ENCODE results near the gene ILRUN. TPM values are rescaled to one million over a fixed set of nuclear protein-coding genes. Genes with fewer than 3 reads are reported as not detected.
"Not testable (repeated sequence)": the region's sequence is repeated elsewhere in the genome, so short reads cannot be mapped to it uniquely, and the experiment has no call there.

ILRUN gene
- total RNA-seq, 1 donor from 2014 or later, result 37.7 TPM

DNA sequence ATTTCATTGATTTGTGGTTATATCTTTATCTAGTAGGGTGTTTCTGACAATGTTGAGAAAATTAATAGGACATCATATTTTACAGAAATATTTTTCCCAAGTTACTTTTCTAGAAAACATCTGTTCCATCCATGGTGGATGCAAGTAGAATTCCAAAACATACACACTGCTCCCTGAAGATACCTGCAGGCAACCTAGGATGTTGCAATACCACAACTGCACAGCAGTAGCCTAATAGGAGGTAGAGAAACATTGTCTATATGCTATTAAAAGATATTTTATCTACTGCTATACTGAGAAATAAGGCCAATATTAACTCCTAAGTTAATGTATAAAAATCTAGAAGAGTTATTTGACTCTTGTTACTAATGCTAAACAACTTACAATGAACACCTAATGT lies 6.8 kb downstream of the ILRUN start:
- no peak for TF ChIP-seq CTCF (IDR thresholded peaks at IDR 0.05; ENCODE audit: partially characterized antibody, unreplicated experiment)

GRCh38 chr6:34688956-34689355 lies 7.6 kb downstream of the ILRUN start:
- H3K36me3 Mint-ChIP-seq (ENCODE audit: unreplicated experiment), result no peaks in the 10 kb centered on the region
- no peak overlapping the region for H3K4me3 Mint-ChIP-seq (ENCODE audit: unreplicated experiment)
- H3K9me3 Mint-ChIP-seq (ENCODE audit: unreplicated experiment), result no peaks in the 10 kb centered on the region
- H3K27me3 Mint-ChIP-seq (ENCODE audit: unreplicated experiment), result no peaks in the 10 kb centered on the region
- H3K4me1 Mint-ChIP-seq (ENCODE audit: low read depth, unreplicated experiment), result no peaks in the 10 kb centered on the region
- no peak for TF ChIP-seq CTCF (IDR thresholded peaks at IDR 0.05; ENCODE audit: partially characterized antibody, unreplicated experiment)
- no peak for DNase-seq
- H3K27ac Mint-ChIP-seq (ENCODE audit: unreplicated experiment), result no peak overlapping the region

More for the DNA sequence above, 6.8 kb downstream of the ILRUN start:
- Mint-ChIP-seq H3K36me3 (ENCODE audit: unreplicated experiment) (no peaks in the 10 kb centered on the region), H3K9me3 (ENCODE audit: unreplicated experiment) (no peaks in the 10 kb centered on the region), H3K27ac (ENCODE audit: unreplicated experiment) (no peak overlapping the region), H3K27me3 (ENCODE audit: unreplicated experiment) (no peaks in the 10 kb centered on the region), H3K4me1 (ENCODE audit: low read depth, unreplicated experiment) (peaks cover 2% of the 10 kb centered on the region), H3K4me3 (ENCODE audit: unreplicated experiment) (no peak overlapping the region)
- no peak for DNase-seq

DNA sequence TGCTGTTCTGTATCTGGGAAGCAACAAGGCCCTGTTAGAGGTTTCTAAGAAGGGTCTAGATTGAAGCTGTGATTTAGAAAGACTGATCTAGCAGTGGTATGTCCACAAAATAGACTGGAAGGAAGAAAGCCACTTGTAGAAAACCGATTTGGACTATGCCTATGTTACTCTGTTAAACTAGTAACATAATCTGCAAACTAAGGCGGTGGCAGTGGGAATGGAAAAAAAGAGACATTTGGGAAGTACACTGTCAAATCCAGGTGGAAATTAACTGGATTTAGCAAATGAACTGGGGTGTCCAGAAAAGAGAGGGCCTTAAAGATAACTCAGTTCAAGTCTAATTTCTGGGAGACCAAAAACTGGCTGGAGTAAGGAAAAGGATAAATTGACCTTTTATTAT lies 11.6 kb downstream of the ILRUN start:
- no peak for TF ChIP-seq CTCF (IDR thresholded peaks at IDR 0.05; ENCODE audit: partially characterized antibody, unreplicated experiment)
- H3K27me3 Mint-ChIP-seq (ENCODE audit: unreplicated experiment), result no peaks in the 10 kb centered on the region
- no peaks in the 10 kb centered on the region for H3K4me1 Mint-ChIP-seq (ENCODE audit: low read depth, unreplicated experiment)
- no peak for DNase-seq
- no peak overlapping the region for H3K27ac Mint-ChIP-seq (ENCODE audit: unreplicated experiment)
- no peaks in the 10 kb centered on the region for H3K36me3 Mint-ChIP-seq (ENCODE audit: unreplicated experiment)
- H3K4me3 Mint-ChIP-seq (ENCODE audit: unreplicated experiment), result no peak overlapping the region
- no peaks in the 10 kb centered on the region for H3K9me3 Mint-ChIP-seq (ENCODE audit: unreplicated experiment)

DNA sequence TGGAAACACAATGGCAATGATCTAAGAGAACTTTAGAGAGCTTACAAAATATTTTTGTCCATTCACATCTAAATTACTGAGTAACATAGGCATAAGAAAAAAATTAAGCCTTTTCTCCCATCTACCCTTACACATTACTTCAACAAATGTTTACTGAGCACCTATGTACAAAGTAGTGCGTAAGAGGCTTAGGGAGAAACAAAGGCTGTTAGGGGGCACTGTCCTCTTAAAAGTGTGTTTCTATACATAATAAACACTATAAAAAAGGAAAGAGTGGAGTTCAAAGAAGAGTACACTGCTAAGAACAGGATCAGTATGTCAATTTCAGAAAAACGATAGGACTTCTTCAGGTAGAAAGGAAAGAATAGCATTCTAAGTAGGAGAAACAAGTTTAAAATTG lies 12.2 kb downstream of the ILRUN start:
- no peak overlapping the region for H3K4me3 Mint-ChIP-seq (ENCODE audit: unreplicated experiment)
- DNase-seq, result no peak
- no peak for TF ChIP-seq CTCF (IDR thresholded peaks at IDR 0.05; ENCODE audit: partially characterized antibody, unreplicated experiment)
- H3K27ac Mint-ChIP-seq (ENCODE audit: unreplicated experiment), result no peak overlapping the region
- no peaks in the 10 kb centered on the region for H3K27me3 Mint-ChIP-seq (ENCODE audit: unreplicated experiment)
- no peaks in the 10 kb centered on the region for H3K9me3 Mint-ChIP-seq (ENCODE audit: unreplicated experiment)
- H3K4me1 Mint-ChIP-seq (ENCODE audit: low read depth, unreplicated experiment), result no peaks in the 10 kb centered on the region
- no peaks in the 10 kb centered on the region for H3K36me3 Mint-ChIP-seq (ENCODE audit: unreplicated experiment)

DNA sequence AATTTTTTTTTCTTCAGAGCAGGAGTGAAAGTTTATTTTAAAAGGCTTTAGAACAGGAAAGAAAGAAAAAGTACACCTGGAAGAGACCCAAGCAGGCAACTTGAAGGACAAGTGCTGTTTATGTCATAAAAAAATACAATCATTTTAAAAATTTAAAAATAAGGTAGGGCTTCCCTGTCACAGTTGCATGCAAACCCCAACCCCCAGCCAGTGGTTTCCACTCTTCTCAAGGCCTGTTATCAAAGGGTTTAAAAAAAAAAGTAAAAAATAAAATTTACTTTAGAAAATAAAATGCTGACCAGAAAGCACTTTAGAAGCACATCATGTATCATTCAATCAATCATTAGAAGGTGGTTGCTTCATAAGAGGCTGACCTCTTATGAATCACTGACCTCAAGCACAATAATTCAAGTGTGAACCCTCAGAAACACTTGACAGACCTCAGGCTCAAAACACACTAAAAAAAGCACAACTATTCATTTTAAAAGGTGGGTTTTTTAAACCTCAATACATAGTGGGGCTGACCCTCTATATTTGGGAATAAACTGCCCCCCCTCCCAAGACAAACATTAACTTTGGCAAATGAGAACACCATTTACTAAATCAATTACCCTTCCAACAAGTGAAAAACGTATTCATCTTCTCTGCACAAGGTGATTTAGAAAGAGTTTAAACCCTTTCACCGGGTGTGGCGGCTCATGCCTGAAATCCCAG lies 15.6 kb downstream of the ILRUN start:
- no peaks in the 10 kb centered on the region for H3K27me3 Mint-ChIP-seq (ENCODE audit: unreplicated experiment)
- no peaks in the 10 kb centered on the region for H3K9me3 Mint-ChIP-seq (ENCODE audit: unreplicated experiment)
- no peaks in the 10 kb centered on the region for H3K4me1 Mint-ChIP-seq (ENCODE audit: low read depth, unreplicated experiment)
- no peaks in the 10 kb centered on the region for H3K36me3 Mint-ChIP-seq (ENCODE audit: unreplicated experiment)
- H3K27ac Mint-ChIP-seq (ENCODE audit: unreplicated experiment), result no peak overlapping the region
- no peak for TF ChIP-seq CTCF (IDR thresholded peaks at IDR 0.05; ENCODE audit: partially characterized antibody, unreplicated experiment)
- no peak overlapping the region for H3K4me3 Mint-ChIP-seq (ENCODE audit: unreplicated experiment)
- DNase-seq, result no peak

- not testable (repeated sequence) for H3K4me3 Mint-ChIP-seq (ENCODE audit: unreplicated experiment); H3K27ac Mint-ChIP-seq (ENCODE audit: unreplicated experiment); H3K4me1 Mint-ChIP-seq (ENCODE audit: low read depth, unreplicated experiment); H3K9me3 Mint-ChIP-seq (ENCODE audit: unreplicated experiment); DNase-seq; H3K36me3 Mint-ChIP-seq (ENCODE audit: unreplicated experiment); H3K27me3 Mint-ChIP-seq (ENCODE audit: unreplicated experiment)
These were observed 16.3 kb downstream of the ILRUN start for GRCh38 chr6:34680313-34680712.

Measured in glutamatergic neuron (in vitro differentiated cells).